Suppressor macrophage treated with lipopolysaccharide for 1 hour (primary cell): Measurements from ENCODE around the gene CLMP.

Experiments used
- DNase-seq, 3 donors: peaks; one replicate each; pipeline ENCODE4 v3.0.0-alpha.2; 2020 to 2022

CLMP gene

DNA sequence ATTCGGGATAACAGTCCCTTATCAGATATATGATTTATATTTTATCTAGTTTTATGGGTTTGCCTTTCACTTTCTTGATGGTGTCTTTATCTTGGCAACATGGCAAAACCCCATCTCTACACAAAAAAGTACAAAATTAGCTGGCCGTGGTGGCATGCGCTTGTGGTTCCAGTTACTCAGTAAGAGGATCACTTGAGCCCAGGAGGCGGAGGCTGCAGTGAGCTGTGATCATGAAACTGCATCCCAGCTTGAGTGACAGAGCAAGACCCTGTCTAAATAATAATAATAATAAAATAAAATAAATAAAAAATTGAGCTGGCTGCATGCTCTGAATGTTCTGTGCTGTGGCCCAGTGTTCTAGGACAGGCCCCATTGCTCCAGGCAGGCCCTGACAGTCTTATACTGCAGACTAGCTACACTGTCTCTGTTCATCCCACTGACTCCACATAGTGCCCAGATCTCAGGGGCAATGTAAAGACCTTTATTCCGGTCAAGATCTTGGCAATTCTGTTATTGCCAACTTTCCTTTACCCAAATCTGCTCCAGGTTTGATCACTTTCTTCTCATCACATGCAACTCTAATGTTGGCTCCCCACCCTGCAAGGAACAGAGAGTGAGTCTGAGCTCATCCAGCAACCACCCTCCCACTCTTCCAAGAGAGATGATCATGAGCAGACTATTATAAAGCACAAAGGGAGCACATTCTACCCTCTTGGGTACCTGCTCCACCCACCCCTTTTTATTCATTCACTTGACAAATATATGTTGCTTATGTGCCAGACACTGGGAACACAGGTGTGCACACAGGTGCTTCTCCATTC, 141.9 kb downstream of the CLMP start:
- DNase-seq: peak in 1 of 3 donors; percentile 17

DNA sequence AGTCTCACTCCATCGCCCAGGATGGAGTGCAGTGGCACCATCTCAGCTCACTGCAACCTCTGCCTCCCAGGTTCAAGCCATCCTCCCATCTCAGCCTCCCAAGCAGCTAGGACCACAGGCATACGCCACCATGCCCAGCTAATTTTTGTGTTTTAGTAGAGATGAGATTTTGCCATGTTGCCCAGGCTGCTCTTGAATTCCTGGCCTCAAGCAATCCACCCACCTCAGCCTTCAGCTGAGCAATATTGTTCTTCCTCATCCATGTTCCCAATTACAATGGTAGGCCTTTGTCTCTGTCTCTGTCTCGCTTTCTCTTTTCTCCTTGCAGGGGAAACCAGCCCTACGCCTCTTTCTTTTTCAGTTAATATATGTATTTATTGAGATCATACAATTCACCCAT, 143.4 kb downstream of the CLMP start:
- peak in 1 of 3 donors; percentile 18 for DNase-seq

DNA sequence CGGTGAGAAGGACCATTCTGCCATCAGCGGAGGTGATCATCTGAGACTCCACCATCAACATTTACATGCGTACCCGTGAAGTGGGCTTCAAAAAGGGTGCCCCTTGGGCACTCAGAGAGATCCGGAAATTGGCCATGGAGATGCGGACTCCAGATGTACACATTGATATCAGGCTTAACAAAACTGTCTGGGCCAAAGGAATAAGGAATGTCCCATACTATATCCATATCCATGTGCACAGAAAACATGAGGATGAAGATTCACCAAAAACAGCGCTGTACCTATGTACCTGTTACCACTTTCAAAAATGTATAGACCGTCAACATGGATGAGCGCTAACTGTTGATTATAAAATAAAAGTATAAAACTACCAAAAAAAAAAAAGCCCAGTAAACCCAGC, 143.9 kb downstream of the CLMP start:
- DNase-seq: no peak

DNA sequence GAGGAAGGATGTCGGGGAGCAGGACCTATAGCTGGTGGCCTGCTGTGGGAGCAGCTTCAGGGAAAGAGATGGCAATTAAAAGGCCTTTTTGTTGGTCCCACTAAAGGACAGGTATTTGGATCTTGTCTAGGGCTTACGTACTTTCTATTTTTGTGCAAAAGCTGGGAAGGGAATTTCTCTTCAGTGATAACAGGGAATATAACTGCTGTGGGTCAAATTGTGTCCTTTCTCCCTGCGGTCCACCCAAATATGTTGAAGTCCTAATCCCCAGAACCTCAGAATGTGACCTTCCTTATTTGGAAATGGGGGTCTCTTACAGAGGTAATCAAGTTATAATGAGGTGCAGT, 147.1 kb downstream of the CLMP start:
- DNase-seq: peak in 1 of 3 donors; percentile 14

DNA sequence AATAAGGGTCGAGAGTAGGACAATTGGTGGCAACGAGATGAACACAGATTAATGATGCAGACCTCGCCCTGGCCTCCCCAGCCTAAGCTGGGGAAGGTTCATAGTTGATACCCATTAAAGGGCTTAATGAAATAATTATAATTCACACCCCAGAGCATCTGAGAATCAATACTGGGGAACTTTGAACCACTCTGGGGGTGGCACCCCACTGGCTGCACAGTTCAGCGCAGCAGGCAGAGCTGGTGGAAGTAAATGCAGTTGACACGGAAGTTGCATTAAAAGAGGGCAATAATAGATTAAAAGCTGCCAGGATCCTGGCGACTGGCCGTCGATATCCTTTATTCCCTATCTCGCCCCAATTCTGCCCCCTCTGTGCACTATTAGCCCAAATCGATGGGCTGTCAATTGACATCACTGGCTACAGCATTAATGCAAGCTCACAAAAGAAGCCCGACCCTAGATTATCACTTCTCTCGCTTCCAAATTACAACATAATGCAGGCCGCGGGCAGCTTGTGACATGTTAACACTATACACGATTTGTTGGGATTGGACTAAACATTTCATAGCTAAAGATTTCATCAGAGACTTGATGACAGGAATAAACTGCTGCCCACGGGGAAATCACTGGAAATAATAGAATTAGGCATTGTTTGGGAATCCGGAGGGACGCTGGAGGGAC, 147.6 kb downstream of the CLMP start:
- DNase-seq: peak in 1 of 3 donors; percentile 10

DNA sequence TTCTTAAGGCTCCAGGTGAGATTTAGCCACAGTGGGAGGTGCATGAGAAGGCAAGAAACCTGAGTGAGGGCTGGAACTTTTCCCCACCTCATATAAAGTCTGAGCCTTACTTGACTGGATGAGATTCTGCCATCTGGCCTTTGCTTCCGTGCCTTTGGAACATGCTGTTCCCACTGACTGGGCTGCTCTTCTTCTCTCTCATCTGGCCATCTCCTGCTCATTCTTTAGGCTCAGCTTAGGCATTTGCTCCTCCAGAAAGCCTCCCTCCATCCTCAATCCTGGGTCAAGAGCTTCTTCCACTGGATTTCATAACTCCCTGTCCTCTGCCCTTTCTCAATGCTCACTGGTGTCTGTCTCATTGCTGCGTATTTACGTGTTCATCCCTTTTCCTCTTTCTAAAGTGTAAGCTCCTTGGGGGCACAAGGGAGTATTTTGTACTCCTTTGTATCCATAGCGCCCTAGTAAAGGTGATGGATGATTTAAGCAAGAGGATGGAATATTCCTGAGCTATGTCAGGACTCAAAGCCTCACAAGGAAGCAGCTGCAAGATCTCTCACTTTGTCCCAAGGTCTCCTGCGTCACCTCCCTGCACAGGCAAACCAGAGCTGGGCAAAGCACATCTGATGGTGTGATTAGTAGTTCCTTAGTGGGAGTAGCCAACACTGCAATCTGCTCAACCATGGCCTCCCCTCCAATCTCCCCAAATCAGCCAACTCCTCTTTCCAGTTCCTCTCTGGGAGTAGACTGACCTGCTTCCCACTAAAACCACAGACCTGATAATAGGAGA, 148.4 kb downstream of the CLMP start:
- DNase-seq: peak in 1 of 3 donors; percentile 14

DNA sequence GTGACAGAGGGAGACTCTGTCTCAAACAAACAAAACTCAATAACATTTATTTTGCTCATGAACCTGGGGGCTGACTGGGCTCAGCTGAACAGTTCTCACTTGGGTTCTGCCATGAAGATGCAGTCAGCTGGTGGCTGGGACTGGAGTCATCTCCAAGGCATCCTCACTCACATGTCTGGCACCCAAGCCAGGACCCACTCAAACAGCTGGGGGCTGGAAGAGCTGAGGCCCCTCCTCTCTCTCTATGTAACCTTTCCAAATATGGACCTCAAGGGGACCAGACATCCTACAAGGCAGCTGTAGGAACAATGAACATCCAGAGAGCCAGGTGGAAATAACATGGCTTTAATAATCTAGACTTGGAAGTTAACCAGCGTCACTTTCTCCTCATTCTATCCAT, 149.9 kb downstream of the CLMP start:
- DNase-seq: peak in 1 of 3 donors; percentile 10

DNA sequence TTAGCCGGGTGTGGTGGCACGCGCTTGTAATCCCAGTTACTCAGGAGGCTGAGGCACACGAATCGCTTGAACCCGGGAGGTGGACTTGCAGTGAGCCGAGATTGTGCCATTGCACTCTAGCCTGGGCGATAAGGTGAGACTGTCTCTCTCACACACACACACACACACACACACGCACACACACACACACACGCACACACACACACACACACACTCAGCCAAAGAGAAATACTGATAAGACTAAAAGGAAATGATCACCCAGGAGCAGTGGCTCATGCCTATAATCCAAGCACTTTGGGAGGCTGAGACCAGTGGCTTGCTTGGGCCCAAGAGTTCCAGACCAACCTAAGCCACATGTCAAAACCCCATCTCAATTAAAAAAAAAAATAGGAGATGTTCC, 153.9 kb downstream of the CLMP start:
- no peak for DNase-seq

DNA sequence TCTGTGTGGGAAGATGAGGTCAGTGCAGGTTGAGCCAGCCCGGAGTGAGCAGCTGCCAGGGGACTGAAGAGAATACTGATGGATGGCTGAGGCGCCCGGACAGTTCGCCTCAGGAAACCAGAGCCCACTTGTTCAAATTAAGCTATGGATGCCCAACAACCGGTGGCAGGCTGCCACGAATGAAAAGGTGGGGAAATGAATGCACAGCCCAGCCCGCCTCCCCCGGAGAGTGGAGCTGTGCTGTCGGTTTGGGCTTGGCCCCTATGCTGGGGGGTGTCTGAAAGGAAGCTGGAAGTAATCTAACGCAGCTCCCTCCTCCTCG, 155.0 kb downstream of the CLMP start:
- DNase-seq: no peak

DNA sequence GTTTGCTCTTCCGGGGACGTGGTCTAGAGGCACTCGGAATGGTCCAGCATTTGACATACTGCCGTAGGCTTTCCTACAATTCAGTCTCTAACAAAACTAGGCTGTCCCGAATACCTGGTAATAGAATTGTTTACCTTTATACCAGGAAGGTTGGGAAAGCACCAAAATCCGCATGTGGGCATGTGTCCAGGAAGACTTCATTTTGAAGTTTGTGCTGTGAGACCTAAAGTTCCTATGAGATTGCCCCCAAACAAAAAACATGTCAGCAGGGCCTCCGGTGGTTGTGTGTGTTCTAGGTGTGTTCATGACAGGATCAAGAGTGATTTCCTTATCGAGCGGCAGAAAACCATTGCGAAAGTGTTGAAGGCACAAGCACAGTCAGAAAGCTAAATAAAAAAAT, 159.2 kb downstream of the CLMP start:
- DNase-seq: no peak

DNA sequence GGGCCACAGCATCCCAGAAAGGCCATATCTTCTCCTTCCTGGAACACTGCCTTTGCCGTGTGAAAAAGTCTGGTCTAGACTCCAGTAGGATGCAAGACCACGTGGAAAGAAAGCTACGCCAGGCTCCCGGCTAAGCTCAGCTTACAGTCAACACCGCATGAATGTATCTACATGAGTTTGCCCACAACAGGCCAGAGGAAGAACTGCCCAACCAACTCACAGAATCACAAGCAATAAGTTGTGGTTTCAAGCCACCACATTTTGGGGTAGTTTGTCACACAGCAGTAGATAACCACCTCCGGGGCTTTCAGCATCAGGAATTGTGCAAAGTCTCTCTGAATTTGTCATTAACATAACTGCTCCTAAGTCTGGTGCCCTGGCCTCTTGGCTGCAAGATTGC, 160.5 kb downstream of the CLMP start:
- peak in 1 of 3 donors; percentile 8 for DNase-seq

DNA sequence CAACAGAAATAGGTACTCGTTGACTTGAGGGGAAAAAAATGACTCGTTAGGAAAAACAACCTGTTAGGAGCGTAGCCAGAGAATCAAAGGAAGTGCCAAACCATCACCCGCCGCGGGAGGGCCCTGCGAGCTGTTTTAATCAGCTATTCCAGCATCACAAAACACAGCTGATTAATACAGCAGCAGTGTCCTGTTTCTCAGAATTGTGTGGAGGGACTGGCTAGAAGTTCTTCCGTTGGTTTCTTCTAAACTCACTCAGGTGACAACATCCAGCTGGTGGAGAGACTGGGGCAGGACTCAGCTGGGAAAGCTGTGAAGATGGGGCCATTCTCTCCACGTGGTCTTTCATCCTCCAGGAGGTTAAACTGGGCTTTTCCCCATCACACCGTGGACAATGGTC, 161.2 kb downstream of the CLMP start:
- peak in 1 of 3 donors; percentile 17 for DNase-seq

DNA sequence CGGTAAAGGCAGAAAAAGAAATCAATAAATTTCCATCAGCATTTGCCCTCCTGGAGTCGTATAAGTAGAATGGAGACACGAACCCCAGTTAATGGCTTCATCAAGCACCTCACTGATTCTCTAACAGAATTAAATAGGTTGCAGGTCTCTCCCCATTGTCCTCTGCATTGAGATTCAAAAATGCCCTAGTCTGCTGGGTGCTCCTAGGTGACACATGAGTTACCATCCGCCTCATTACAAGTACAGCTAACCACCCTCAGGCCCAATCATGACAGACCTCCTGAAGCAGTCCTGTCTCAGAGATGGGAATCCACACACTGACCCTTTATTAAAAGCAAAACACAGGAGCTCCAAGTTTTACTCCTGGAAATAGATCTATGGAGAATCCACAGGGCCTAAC, 164.5 kb downstream of the CLMP start:
- no peak for DNase-seq

DNA sequence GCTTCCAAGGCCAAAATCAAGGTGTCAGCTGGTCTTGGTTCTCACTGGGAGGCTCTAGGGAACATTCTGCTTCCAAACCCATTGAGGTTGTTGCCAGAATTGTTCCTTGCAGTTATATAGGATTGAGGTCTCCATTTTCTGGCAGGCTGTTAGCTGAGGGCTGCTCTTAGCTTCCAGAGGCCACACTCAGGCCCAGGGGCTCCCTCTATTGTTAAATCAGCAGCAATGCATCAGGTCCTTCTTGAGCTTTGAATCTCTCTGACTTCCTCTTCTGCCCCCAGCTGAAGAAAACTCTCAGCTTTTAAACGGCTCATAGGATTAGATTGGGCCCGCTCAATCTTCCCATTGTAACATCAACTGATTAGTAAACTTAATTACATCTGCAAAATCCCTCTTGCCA, 174.1 kb downstream of the CLMP start:
- DNase-seq: peak; percentile 79 to 88 (median 86)
